CD8-positive, alpha-beta memory T cell (primary cell): Measurements from ENCODE around the gene FGL2. TPM values are rescaled to one million over a fixed set of nuclear protein-coding genes. Genes with fewer than 3 reads are reported as not detected.

Experiments used
- polyA plus RNA-seq: library from polyadenylated mRNA; unstranded; fragments of 300-500 nt; fragmentation: Illumina TruSeq; gene quantifications from one replicate; pipeline ENCODE4 v1.2.3, GENCODE V29; 2021
- total RNA-seq, 2 experiments: library from RNA; stranded (reverse); gene quantifications; one replicate each; pipeline ENCODE4 v1.2.3, GENCODE V29; 2021

FGL2 gene
- total and polyA plus RNA-seq, 3 experiments from 2014 or later: 2.2 to 4.1 (median 3.1) TPM

Other genes starting within 250 kb of the FGL2 start
- not detected for gene SPDYE17, start 167.5 kb downstream of the FGL2 start, total RNA-seq
- not detected for gene SPDYE17, start 167.5 kb downstream of the FGL2 start, polyA plus RNA-seq
- gene SPDYE18, start 137.3 kb downstream of the FGL2 start, total RNA-seq: under 1 TPM in 1 of 2 experiments, not detected in 1; 0.53 TPM
- not detected for gene SPDYE18, start 137.3 kb downstream of the FGL2 start, polyA plus RNA-seq
- 1 to 10 TPM; 1.2 to 1.5 TPM for gene CCDC146, start 77.2 kb downstream of the FGL2 start, total RNA-seq
- 5.6 TPM for gene CCDC146, start 77.2 kb downstream of the FGL2 start, polyA plus RNA-seq
- gene GSAP, start 216.5 kb upstream of the FGL2 start, total RNA-seq: 1 to 10 TPM; 2.0 to 2.9 TPM
- gene GSAP, start 216.5 kb upstream of the FGL2 start, polyA plus RNA-seq: 11.9 TPM